ENCODE measurements around the gene ARHGAP30.
"Not testable (repeated sequence)": the region's sequence is repeated elsewhere in the genome, so short reads cannot be mapped to it uniquely, and the experiment has no call there.

ARHGAP30 gene

GRCh38 chr1:161066694-161067093 lies 3.0 kb downstream of the ARHGAP30 start:
- Histone ChIP-seq H3K9ac (ENCODE audit: low read length) (peak overlapping the region; percentile 7), H3K4me1 (ENCODE audit: control insufficient read depth, low read depth, low read length) (peaks cover 3% of the 10 kb centered on the region), H3K4ac (ENCODE audit: low read depth, low read length) (no peak overlapping the region), H2AK5ac (ENCODE audit: low read length) (no peak overlapping the region), H3K23ac (ENCODE audit: low read length) (no peak overlapping the region), H2BK15ac (replicated peaks; ENCODE audit: low read depth) (no peak overlapping the region), H3K36me3 (ENCODE audit: control insufficient read depth, insufficient read depth, low read length) (no peaks in the 10 kb centered on the region), H3K27me3 (ENCODE audit: insufficient read depth, low read length, poor library complexity) (no peaks in the 10 kb centered on the region), H4K5ac (ENCODE audit: low read length) (no peak overlapping the region), H3K4me3 (ENCODE audit: low read length) (no peak overlapping the region), H3K79me1 (ENCODE audit: low read length) (no peaks in the 10 kb centered on the region), H2BK120ac (ENCODE audit: low read depth, low read length) (no peak overlapping the region), H3K56ac (ENCODE audit: low read length) (peak overlapping the region; percentile 49), H3K18ac (ENCODE audit: low read length) (no peak overlapping the region), H3K27ac (ENCODE audit: low read depth, low read length) (no peak overlapping the region), H4K8ac (ENCODE audit: low read depth, low read length) (no peak overlapping the region), H3K79me2 (ENCODE audit: control insufficient read depth, insufficient read depth, low read length) (no peaks in the 10 kb centered on the region), H3K4me2 (ENCODE audit: low read length) (no peak overlapping the region), H2BK5ac (ENCODE audit: low read length) (no peak overlapping the region)
- no CpG with 5 or more reads among the region's 3 CpGs for WGBS (ENCODE audit: extremely low coverage, insufficient coverage, low lambda C conversion rate)
- no peak for DNase-seq

GRCh38 chr1:161065681-161066080 lies 4.0 kb downstream of the ARHGAP30 start:
- H2BK5ac ChIP-seq (ENCODE audit: low read length); DNase-seq: not testable (repeated sequence)
- no CpG with 5 or more reads among the region's 7 CpGs for WGBS (ENCODE audit: extremely low coverage, insufficient coverage, low lambda C conversion rate)

GRCh38 chr1:161063936-161064335 lies 5.8 kb downstream of the ARHGAP30 start:
- not testable (repeated sequence) for H4K8ac ChIP-seq (ENCODE audit: low read depth, low read length); H2BK5ac ChIP-seq (ENCODE audit: low read length); H3K4me3 ChIP-seq (ENCODE audit: low read length); DNase-seq; H3K56ac ChIP-seq (ENCODE audit: low read length); H3K23ac ChIP-seq (ENCODE audit: low read length); H2BK120ac ChIP-seq (ENCODE audit: low read depth, low read length); H3K27ac ChIP-seq (ENCODE audit: low read depth, low read length); H3K9ac ChIP-seq (ENCODE audit: low read length); H3K18ac ChIP-seq (ENCODE audit: low read length); H3K4ac ChIP-seq (ENCODE audit: low read depth, low read length); H3K79me2 ChIP-seq (ENCODE audit: control insufficient read depth, insufficient read depth, low read length); H3K4me1 ChIP-seq (ENCODE audit: control insufficient read depth, low read depth, low read length); H2BK15ac ChIP-seq (replicated peaks; ENCODE audit: low read depth); H4K5ac ChIP-seq (ENCODE audit: low read length); H3K4me2 ChIP-seq (ENCODE audit: low read length); H3K79me1 ChIP-seq (ENCODE audit: low read length); H2AK5ac ChIP-seq (ENCODE audit: low read length); H3K27me3 ChIP-seq (ENCODE audit: insufficient read depth, low read length, poor library complexity); H3K36me3 ChIP-seq (ENCODE audit: control insufficient read depth, insufficient read depth, low read length)
- no CpG with 5 or more reads among the region's 6 CpGs for WGBS (ENCODE audit: extremely low coverage, insufficient coverage, low lambda C conversion rate)

More at GRCh38 chr1:161065681-161066080, 4.0 kb downstream of the ARHGAP30 start:
- not testable (repeated sequence) for H3K4me2 ChIP-seq (ENCODE audit: low read length); H2BK120ac ChIP-seq (ENCODE audit: low read depth, low read length); H2AK5ac ChIP-seq (ENCODE audit: low read length); H3K23ac ChIP-seq (ENCODE audit: low read length); H3K79me1 ChIP-seq (ENCODE audit: low read length); H3K36me3 ChIP-seq (ENCODE audit: control insufficient read depth, insufficient read depth, low read length); H3K4me1 ChIP-seq (ENCODE audit: control insufficient read depth, low read depth, low read length); H3K4ac ChIP-seq (ENCODE audit: low read depth, low read length); H3K56ac ChIP-seq (ENCODE audit: low read length); H3K27me3 ChIP-seq (ENCODE audit: insufficient read depth, low read length, poor library complexity); H4K8ac ChIP-seq (ENCODE audit: low read depth, low read length); H4K5ac ChIP-seq (ENCODE audit: low read length); H3K27ac ChIP-seq (ENCODE audit: low read depth, low read length); H3K4me3 ChIP-seq (ENCODE audit: low read length); H2BK15ac ChIP-seq (replicated peaks; ENCODE audit: low read depth); H3K9ac ChIP-seq (ENCODE audit: low read length); H3K79me2 ChIP-seq (ENCODE audit: control insufficient read depth, insufficient read depth, low read length); H3K18ac ChIP-seq (ENCODE audit: low read length)

- Histone ChIP-seq H4K5ac (ENCODE audit: low read length) (no peak overlapping the region), H3K36me3 (ENCODE audit: control insufficient read depth, insufficient read depth, low read length) (no peaks in the 10 kb centered on the region), H3K4me3 (ENCODE audit: low read length) (no peak overlapping the region), H3K4ac (ENCODE audit: low read depth, low read length) (no peak overlapping the region), H3K9ac (ENCODE audit: low read length) (no peak overlapping the region), H4K8ac (ENCODE audit: low read depth, low read length) (no peak overlapping the region), H3K18ac (ENCODE audit: low read length) (no peak overlapping the region), H3K79me1 (ENCODE audit: low read length) (no peaks in the 10 kb centered on the region), H3K23ac (ENCODE audit: low read length) (no peak overlapping the region), H2BK5ac (ENCODE audit: low read length) (no peak overlapping the region), H3K4me2 (ENCODE audit: low read length) (no peak overlapping the region), H3K56ac (ENCODE audit: low read length) (no peak overlapping the region), H2BK15ac (replicated peaks; ENCODE audit: low read depth) (no peak overlapping the region), H2AK5ac (ENCODE audit: low read length) (no peak overlapping the region), H2BK120ac (ENCODE audit: low read depth, low read length) (no peak overlapping the region), H3K27me3 (ENCODE audit: insufficient read depth, low read length, poor library complexity) (no peaks in the 10 kb centered on the region), H3K79me2 (ENCODE audit: control insufficient read depth, insufficient read depth, low read length) (no peaks in the 10 kb centered on the region), H3K4me1 (ENCODE audit: control insufficient read depth, low read depth, low read length) (peaks cover 3% of the 10 kb centered on the region), H3K27ac (ENCODE audit: low read depth, low read length) (no peak overlapping the region)
- WGBS (ENCODE audit: extremely low coverage, insufficient coverage, low lambda C conversion rate), result no CpG with 5 or more reads among the region's 4 CpGs
- DNase-seq, result no peak
These were observed 8.3 kb downstream of the ARHGAP30 start for GRCh38 chr1:161061419-161061818.

GRCh38 chr1:161059293-161059692 lies 10.4 kb downstream of the ARHGAP30 start:
- Histone ChIP-seq H3K4me1 (ENCODE audit: control insufficient read depth, low read depth, low read length) (peaks cover 2% of the 10 kb centered on the region), H3K27me3 (ENCODE audit: insufficient read depth, low read length, poor library complexity) (no peaks in the 10 kb centered on the region), H3K79me1 (ENCODE audit: low read length) (no peaks in the 10 kb centered on the region), H3K4me3 (ENCODE audit: low read length) (no peak overlapping the region), H3K23ac (ENCODE audit: low read length) (no peak overlapping the region), H2BK120ac (ENCODE audit: low read depth, low read length) (no peak overlapping the region), H2AK5ac (ENCODE audit: low read length) (peak overlapping the region; percentile 58), H3K18ac (ENCODE audit: low read length) (no peak overlapping the region), H4K5ac (ENCODE audit: low read length) (no peak overlapping the region), H3K36me3 (ENCODE audit: control insufficient read depth, insufficient read depth, low read length) (no peaks in the 10 kb centered on the region), H4K8ac (ENCODE audit: low read depth, low read length) (no peak overlapping the region), H3K27ac (ENCODE audit: low read depth, low read length) (no peak overlapping the region), H3K9ac (ENCODE audit: low read length) (no peak overlapping the region), H3K79me2 (ENCODE audit: control insufficient read depth, insufficient read depth, low read length) (no peaks in the 10 kb centered on the region), H3K56ac (ENCODE audit: low read length) (peak overlapping the region; percentile 56), H3K4me2 (ENCODE audit: low read length) (no peak overlapping the region), H2BK15ac (replicated peaks; ENCODE audit: low read depth) (no peak overlapping the region), H3K4ac (ENCODE audit: low read depth, low read length) (no peak overlapping the region), H2BK5ac (ENCODE audit: low read length) (no peak overlapping the region)
- WGBS (ENCODE audit: extremely low coverage, insufficient coverage, low lambda C conversion rate), result no CpG with 5 or more reads among the region's 6 CpGs
- DNase-seq, result no peak

GRCh38 chr1:161054805-161055204 lies 14.9 kb downstream of the ARHGAP30 start:
- Histone ChIP-seq H3K4ac (ENCODE audit: low read depth, low read length) (no peak overlapping the region), H3K27me3 (ENCODE audit: insufficient read depth, low read length, poor library complexity) (no peaks in the 10 kb centered on the region), H2BK5ac (ENCODE audit: low read length) (no peak overlapping the region), H2AK5ac (ENCODE audit: low read length) (no peak overlapping the region), H3K27ac (ENCODE audit: low read depth, low read length) (no peak overlapping the region), H2BK15ac (replicated peaks; ENCODE audit: low read depth) (no peak overlapping the region), H3K4me3 (ENCODE audit: low read length) (no peak overlapping the region), H3K79me1 (ENCODE audit: low read length) (no peaks in the 10 kb centered on the region), H4K5ac (ENCODE audit: low read length) (no peak overlapping the region), H3K9ac (ENCODE audit: low read length) (no peak overlapping the region), H3K56ac (ENCODE audit: low read length) (no peak overlapping the region), H4K8ac (ENCODE audit: low read depth, low read length) (no peak overlapping the region), H3K4me1 (ENCODE audit: control insufficient read depth, low read depth, low read length) (no peaks in the 10 kb centered on the region), H3K36me3 (ENCODE audit: control insufficient read depth, insufficient read depth, low read length) (no peaks in the 10 kb centered on the region), H3K79me2 (ENCODE audit: control insufficient read depth, insufficient read depth, low read length) (no peaks in the 10 kb centered on the region), H3K18ac (ENCODE audit: low read length) (no peak overlapping the region), H3K23ac (ENCODE audit: low read length) (no peak overlapping the region), H3K4me2 (ENCODE audit: low read length) (no peak overlapping the region), H2BK120ac (ENCODE audit: low read depth, low read length) (no peak overlapping the region)
- no CpG with 5 or more reads among the region's 7 CpGs for WGBS (ENCODE audit: extremely low coverage, insufficient coverage, low lambda C conversion rate)
- no peak for DNase-seq
